NCI-H2227 (cell line): Measurements from ENCODE around the gene PRAMEF1.
"Not testable (repeated sequence)": the region's sequence is repeated elsewhere in the genome, so short reads cannot be mapped to it uniquely, and the experiment has no call there.

Source experiments
- DNase-seq: peaks from one replicate; lab custom pipeline; 2025; ENCODE audit not compliant: unreplicated experiment; lab: John Stamatoyannopoulos, UW

The PRAMEF1 gene, protein sequence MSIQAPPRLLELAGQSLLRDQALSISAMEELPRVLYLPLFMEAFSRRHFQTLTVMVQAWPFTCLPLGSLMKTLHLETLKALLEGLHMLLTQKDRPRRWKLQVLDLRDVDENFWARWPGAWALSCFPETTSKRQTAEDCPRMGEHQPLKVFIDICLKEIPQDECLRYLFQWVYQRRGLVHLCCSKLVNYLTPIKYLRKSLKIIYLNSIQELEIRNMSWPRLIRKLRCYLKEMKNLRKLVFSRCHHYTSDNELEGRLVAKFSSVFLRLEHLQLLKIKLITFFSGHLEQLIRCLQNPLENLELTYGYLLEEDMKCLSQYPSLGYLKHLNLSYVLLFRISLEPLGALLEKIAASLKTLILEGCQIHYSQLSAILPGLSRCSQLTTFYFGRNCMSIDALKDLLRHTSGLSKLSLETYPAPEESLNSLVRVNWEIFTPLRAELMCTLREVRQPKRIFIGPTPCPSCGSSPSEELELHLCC

DNA sequence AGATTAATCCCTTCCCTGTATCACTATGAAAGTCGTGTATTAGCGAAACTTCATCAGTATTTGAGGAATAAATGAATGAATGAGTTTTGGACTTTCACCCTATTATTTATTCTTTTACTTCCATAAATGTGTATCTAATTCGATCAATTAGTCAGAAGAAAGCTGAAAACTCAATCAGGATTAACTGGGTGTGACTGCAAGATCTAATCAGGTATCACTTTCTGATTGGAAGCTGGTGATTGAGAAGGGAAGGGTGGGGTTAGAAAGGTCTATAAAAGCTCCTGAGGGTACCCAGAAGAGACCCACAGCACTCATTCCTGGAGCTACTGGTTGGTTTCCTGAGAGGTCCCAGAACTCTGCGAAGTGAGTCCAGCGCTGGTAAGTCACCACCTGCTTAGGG lies at the start of gene PRAMEF1:
Gene PRAMEF1, plus strand, starts transcription at position 301 of the 400 bp plus-strand sequence. CDS start 1,831 bp downstream, outside the sequence.
- not testable (repeated sequence) for DNase-seq

DNA sequence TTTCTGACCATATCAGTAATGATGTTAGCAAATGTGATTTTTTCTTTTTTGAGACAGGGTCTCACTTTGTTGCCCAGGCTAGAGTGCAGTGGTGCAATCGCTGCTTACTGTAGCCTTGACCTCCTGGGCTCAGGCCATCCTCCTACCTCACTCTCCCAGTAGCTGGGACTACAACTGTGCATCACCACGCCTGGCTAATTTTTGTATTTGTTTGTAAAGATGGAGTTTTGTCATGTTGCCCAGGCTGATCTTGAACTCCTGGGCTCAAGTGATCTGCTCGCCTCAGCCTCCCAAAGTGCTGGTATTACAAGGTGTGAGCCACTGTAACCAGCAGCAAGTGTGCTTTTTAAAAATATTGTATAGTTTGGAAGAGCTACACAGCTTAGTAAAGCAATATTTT lies 49.3 kb upstream of the PRAMEF1 start:
- DNase-seq, result no peak

DNA sequence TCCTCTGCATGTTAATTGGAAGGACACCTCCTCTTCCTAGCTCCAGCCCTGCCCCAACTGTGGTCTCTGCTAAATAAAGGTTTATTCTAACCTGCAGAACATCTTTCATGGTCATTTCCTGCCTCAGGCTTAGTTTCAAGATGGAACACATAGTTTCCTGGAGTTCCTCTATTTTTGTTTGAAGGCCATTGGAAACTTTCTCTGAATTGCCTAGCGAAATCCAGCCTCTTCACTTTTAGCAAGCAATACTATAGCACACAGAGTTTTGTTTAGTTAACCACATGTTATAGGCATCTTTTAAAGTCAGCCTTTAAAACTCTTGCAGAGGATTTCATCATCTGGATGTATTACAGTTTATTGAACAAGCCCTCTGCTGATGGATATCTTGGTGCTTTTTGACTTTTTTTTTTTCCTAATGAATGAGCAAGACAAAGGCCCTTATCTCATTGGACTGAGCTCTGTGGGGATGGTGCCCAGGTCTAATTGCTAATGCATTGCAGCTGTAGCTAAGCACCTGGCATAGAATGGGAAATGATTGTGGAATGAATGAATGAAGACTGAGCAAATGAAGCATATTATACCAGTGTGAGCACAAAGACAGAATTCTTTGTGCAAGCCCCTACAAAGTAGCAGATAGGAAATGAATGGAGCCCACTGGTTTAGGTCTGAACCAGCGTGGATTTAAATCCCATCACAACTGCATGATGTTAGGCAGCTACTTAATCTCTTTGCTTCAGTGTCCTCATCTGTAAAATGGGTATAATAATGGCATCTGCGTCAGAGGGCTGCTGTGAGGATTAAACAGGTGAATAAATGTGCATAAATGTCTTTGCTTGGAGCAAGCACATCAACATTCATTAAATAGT lies 45.8 kb upstream of the PRAMEF1 start:
- DNase-seq, result no peak

DNA sequence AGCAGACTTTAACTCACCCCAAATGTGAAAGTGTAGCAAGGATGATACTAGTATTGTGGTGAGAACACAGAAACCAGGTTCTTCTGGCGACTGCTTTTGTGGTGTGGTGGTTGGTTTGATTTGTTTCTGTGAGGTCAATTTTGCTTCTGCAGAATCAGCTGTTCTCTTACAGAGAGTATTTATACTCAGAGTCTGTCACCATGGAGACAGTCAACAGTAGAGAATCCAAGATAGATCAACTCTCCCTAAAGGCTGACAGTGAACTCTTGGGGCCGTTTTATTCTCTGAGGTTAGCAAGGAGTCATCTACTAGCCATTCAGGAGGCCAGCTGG lies 45.2 kb upstream of the PRAMEF1 start, which contains the start of gene CFAP107:
Gene CFAP107, plus strand, starts transcription at position 209 of the 332 bp plus-strand sequence. CDS start 231 bp downstream, outside the sequence.
- no peak for DNase-seq

DNA sequence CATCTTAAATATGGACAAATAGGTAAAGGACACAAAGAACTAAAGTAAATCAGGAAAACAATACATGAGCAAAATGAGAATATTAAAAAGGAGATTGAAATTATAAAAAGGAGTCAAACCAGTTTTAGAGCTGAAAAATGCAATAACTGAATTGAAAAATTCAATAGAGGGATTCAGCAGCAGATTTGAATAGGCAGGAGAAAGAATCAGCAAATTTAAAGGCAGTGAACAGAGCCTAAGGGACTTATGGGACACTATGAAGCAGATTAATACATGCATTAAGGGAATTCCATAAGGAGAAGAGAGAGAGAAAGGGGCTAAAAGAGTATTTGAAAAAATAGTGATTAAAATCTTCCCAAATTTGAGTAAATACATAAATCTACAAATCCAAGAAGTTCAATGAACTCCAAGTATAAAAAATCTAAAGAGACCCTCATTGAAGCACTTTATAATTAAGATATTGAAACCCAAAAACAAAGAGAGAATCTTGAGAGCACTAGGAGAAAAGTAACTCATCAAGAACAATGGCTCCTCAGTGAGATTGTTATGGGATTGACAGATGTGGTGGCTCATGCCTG lies 42.3 kb upstream of the PRAMEF1 start:
- no peak for DNase-seq

DNA sequence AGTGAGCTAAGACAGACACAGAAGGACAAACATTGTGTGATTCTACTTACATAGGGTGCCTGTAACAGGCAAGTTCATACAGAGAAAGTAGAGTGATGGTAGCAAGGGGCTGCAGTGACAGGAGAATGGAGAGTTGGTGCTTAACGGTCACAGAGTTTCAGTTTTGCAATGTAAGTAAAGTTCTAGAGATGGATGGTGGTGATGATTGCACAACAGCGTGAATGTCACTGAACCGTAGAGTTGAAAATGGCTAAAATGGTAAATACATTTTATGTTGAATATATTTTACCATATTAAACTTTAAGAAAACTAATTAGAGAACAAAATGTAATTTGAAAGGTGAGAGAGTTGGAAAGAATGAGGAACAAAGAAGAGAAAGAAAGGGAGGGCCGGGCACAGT lies 36.5 kb upstream of the PRAMEF1 start:
- DNase-seq, result no peak

GRCh38 chr1:12756273-12756672 lies 34.9 kb upstream of the PRAMEF1 start:
- no peak for DNase-seq

- DNase-seq, result no peak
Measured at GRCh38 chr1:12756768-12757413, 34.3 kb upstream of the PRAMEF1 start.

- no peak for DNase-seq
Measured at GRCh38 chr1:12757836-12758235, 33.4 kb upstream of the PRAMEF1 start.

DNA sequence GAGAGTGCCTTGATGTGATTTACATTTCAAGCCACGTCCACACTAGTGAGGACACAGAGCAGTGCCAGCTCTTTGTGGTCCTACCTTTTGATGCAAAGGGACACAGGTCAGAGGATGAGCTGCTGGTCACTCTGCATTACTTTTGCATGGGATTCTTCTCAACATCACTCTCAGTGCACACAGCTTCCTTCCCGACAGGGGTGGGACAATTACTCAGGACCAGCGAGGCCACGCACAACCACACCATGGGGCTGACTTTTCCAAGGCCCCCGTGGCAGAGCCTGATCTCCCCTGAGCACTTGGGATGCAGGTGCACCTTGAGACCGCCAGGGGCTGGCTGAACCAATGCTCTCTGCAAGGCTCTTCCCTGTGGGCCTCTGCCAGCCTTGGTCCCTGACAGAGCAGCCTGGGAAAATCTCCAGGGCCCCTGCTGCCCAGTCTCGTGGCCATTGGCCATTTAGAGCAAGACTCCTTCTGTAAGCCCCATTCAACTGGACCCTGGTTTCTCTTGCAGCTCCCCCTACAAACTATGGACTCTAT lies 30.9 kb upstream of the PRAMEF1 start:
- DNase-seq, result no peak

DNA sequence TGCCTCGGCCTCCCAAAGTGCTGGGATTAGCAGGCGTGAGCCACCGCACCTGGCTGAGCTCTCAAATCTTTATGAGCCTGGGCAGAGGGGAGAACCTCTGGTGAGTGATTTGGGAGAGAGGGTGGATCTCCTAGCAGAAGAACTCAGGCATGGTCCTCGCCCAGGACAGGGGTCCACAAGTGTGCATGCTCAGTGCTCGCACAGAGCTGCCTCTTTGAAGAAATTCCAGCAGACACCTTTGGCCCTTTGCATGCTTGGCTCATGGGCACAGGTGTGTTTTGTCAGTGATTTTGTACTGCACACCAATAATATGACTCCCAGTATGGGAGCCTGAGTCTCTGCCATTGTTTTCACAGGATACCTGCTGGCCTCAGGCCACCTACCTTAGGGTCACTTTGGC lies 29.4 kb upstream of the PRAMEF1 start:
- DNase-seq, result no peak

DNA sequence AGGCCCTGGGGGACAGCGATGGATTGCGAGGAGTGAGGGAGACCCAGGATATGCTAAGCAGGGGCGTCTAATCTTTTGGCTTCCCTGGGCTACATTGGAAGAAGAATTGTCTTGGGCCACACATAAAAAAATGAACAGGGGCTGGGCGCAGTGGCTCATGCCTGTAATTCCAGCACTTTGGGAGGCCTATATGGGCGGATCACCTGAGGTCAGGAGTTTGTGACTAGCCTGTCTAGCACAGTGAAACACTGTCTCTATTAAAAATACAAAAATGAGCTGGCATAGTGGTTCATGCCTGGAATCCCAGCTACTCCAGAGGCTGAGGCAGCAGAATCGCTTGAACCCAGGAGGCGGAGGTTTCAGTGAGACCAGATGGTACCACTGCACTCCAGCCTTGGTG lies 28.4 kb upstream of the PRAMEF1 start:
- no peak for DNase-seq

DNA sequence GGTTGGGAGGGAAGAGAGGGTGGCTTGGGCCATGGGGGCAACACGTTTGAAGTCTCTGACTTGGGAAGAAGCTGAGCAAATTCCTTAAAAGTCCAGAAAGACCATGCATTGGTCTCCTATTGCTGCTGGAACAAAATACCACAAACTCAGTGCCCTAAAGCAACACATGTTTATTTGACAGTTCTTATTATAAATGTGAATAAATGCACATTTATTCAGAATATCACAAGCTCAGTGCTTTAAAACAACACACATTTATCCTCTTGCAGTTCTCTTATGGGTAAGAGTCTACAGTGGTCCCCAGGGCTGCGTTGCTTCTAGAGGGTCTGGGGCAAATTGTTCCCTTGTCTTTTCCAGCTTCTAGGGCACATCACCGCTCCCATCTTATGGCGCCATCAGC lies 27.7 kb upstream of the PRAMEF1 start:
- no peak for DNase-seq

DNA sequence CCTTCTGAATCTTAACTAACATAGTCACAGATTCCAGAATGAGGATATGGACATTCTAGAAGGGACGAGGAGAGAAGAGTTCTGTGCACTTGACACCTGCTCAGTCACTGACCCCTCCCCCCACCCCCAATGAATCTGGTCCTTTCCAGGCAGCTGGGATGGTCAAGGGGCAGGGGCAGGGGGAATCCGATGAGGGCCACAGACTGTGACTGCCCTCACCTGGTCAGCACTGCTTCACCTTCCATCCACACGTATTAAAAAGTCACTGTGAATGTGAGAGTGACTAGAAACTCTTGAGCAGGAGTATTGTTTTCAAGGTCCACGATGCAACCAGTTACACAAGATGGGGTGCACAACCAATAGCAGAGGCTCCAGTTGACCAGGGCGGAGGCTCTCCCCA lies 27.2 kb upstream of the PRAMEF1 start:
- no peak for DNase-seq

DNA sequence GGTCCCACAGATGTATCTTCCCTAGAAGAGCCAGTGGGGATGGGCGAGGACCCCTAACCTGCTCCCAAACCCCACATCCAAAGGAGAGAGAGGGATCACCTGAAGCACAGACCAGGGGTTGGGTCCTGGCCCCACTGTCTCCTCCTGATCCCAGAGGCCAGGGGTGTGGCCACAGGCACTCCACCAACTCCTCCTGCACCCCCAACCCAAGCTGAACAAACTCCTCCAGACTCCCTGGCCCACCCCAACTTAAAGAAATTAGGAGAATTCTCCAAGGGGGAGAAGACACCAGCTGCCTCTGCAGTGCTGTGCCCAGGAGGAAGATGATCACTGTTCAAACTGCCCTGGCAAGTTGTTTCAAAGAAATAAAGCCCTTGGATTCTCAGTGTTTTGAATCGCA lies 22.2 kb upstream of the PRAMEF1 start:
- DNase-seq, result no peak

GRCh38 chr1:12769976-12770505 lies 21.2 kb upstream of the PRAMEF1 start:
- DNase-seq, result no peak

DNA sequence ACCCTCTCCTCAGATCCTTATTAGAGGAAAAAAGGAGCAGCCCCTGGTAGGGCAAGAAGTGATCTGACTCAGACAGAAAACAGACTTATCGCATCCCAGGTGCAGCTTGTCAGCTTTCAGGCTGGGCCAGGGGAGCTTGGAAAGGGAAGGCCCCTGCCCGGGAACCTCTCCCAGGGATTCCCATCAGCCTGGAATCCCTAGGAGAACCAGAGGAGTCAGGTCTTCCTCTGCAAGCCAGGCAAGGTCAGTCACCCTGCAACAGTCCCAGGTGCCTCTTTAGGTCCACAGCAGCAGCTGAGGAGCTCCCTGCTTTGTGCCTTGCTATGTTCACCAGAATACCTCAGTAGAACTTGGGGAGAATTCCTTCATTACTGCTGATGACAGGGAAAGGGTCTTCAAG lies 20.6 kb upstream of the PRAMEF1 start:
- DNase-seq, result no peak

- DNase-seq, result no peak
Measured at GRCh38 chr1:12771186-12771585, 20.0 kb upstream of the PRAMEF1 start.

- no peak for DNase-seq
Measured at GRCh38 chr1:12772520-12772919, 18.7 kb upstream of the PRAMEF1 start.

DNA sequence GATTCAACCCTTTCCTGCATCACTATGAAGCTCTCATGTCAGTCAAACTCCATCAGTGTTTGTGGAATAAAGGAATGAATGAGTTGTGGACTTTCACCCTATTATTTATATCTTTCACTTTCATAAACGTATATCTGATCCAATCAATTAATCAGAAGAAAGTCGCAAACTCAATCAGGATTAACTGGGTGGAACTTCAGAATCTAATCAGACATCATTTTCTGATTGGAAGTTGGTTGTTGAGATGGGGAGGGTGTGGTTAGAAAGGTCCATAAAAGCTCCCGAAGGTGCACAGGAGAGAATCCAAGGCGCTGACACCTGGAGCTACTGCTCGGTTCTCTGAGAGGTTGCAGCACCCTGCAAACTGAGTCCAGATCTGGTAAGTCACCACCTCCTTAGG lies 17.8 kb upstream of the PRAMEF1 start, which contains the start of gene PRAMEF12:
Gene PRAMEF12, plus strand, starts transcription at position 301 of the 400 bp plus-strand sequence. CDS start 1,130 bp downstream, outside the sequence.
- DNase-seq, result no peak
